HEK293T (cell line): ENCODE data around the gene PLBD2.

ENCODE experiments used
- BHLHE40 ChIP-seq: fragments of 450-650 bp; IDR thresholded peaks from 2 replicates; pipeline ENCODE4 v1.6.1; 2016; ENCODE audit warnings: mild to moderate bottlenecking, moderate library complexity, borderline replicate concordance
- ELF4 ChIP-seq: fragments of 450-650 bp; IDR thresholded peaks from 2 replicates; pipeline ENCODE4 v1.6.1; 2017; ENCODE audit warnings: antibody characterized with exemption
- FOXK2 ChIP-seq: fragments of 450-650 bp; IDR thresholded peaks from 2 replicates; pipeline ENCODE4 v1.6.1; 2016; ENCODE audit warnings: mild to moderate bottlenecking
- HDGF ChIP-seq: fragments of 450-650 bp; IDR thresholded peaks from 2 replicates; pipeline ENCODE4 v1.6.1; 2017; ENCODE audit warnings: antibody characterized with exemption, borderline replicate concordance
- L3MBTL2 ChIP-seq: fragments of 450-650 bp; conservative IDR thresholded peaks from 2 replicates; pipeline ENCODE4 v1.6.1; 2016; ENCODE audit warnings: mild to moderate bottlenecking
- PKNOX1 ChIP-seq: fragments of 450-650 bp; IDR thresholded peaks from 2 replicates; pipeline ENCODE4 v1.6.1; 2016
- SUZ12 ChIP-seq: fragments of 450-650 bp; IDR thresholded peaks from 2 replicates; pipeline ENCODE4 v1.6.1; 2016; ENCODE audit warnings: mild to moderate bottlenecking
- TARDBP ChIP-seq: fragments of 450-650 bp; IDR thresholded peaks from 2 replicates; pipeline ENCODE4 v1.6.1; 2016
- ZNF384 ChIP-seq: fragments of 450-650 bp; IDR thresholded peaks from 2 replicates; pipeline ENCODE4 v1.6.1; 2016

DNA sequence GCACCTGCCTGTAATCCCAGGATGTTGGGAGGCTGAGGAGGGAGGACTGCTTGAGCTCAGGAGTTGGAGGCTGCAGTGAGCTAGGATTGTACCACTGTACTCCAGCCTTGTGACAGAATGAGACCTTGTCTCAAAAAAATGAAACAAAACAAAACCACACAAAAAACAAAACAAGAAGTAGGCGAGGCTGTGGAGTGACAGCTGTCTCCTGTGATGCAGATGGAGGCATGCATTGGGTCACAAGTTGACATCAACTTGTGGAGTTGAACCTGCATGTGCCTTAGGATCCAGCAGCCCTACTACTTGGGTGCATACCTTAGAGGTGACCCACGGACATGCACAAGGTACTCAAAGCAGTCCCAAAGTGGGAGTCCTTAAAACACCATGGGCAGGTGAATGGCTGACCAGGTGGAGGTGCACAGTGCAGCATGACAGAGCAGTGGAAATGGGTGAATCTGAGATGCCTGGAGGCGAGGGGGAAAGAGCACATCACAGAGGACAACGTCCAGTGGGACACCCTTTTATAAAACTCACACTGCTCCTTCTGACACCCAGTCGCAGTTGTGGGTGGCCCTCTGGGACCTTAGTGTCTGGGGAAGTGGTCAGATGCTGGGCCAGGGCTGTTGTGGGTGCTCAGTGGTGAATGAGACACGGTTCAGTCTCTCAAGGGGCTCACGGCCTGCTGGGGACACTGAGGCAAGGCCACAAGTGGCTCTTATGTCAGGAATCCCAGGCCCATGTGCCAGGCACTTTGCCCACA lies 12.7 kb downstream of the PLBD2 start:
- no peak for TF ChIP-seq PKNOX1
- TF ChIP-seq ELF4: no peak
- TF ChIP-seq TARDBP: no peak
- TF ChIP-seq HDGF: no peak
- no peak for TF ChIP-seq L3MBTL2
- TF ChIP-seq BHLHE40: no peak
- TF ChIP-seq SUZ12: no peak
- no peak for TF ChIP-seq ZNF384
- no peak for TF ChIP-seq FOXK2
